ENCODE results near the gene SC5D.

Gene SC5D

DNA sequence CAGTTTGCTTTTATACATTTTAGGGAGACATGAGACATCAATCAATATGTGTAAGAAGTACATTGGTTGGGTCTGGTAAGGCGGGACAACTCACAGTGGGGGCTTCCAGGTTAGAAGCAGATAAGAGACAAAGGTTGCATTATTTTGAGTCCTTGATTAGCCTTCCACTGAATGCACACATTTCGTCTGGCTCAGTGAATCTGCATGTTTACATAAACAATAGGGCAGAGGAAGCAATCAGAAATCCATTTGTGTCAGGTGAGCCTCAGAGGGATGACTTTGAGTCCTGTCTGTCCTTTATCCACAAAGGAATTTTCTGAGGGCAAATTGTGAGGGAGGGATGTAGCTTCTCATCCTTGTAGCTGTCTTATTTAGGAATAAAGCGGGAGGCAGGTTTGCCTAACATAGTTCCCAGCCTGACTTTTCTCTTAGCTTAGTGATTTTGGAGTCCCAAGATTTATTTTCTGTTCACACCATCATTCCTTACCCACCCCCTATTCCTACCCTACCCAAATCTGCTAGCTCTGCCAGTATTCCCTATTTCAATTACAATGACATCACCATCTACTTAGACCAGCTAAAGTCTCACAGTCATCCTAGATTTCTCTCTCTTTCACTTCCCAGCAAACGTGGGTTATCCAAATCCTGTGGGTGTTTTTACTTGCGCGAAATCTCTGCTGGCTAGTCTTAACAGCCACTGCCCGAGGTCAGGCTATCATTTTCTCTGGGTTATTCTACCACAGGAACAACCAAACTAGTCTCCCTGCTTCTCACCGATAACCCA, 2.9 kb downstream of the SC5D start:
- DNase-seq = peak; percentile 51

DNA sequence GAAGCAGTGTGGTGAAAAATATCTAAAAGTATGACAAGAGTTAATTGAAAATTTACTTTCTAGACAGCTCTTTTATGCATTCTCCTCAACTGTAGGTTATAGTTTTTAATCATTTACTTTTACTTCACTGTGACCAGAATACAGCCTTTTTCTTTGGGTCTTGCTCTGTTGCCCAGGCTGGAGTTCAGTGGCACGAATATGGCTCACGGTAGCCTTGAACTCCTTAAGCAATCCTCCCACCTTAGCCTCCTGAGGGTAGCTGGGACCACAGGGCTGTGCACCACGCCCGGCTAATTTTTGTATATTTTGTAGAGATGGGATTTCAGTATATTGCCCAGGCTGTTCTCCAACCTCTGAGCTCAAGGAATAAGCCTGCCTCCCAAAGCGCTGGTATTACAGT, 5.3 kb downstream of the SC5D start:
- DNase-seq = no peak

DNA sequence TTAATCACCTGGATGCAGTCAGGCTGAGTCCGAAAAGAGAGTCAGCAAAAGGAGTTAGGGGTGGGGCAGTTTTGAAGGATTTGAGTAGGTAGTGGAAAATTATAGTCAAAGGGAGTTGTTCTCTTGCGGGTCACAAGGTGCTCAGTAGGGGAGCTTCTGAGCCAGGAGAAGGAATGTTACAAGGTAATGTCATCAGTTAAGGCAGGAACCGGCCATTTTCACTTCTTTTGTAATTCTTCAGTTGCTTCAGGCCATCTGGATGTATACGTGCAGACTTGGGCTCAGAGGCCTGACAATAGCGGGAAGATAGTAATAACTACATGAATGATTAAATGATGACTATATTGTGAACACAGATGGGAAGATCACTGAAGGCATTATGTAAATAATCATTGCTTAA, 6.2 kb downstream of the SC5D start:
- DNase-seq = no peak

DNA sequence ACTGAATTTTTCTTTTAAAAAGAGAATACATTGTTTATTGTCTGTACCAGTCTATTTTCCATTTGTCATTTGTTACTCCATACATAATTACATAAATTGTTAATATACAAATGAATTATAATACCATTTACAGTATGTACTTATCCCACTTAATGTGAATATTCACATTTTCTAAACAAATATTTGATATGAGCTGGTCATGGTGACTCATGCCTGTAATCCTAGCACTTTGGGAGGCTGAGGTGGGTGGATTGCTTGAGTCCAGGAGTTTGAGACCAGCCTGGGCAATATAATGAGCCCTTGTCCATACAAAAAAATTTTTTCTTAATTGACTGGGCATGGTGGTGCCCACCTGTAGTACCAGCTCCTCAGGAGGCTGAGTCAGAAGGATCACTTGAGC, 6.8 kb downstream of the SC5D start:
- DNase-seq = no peak

DNA sequence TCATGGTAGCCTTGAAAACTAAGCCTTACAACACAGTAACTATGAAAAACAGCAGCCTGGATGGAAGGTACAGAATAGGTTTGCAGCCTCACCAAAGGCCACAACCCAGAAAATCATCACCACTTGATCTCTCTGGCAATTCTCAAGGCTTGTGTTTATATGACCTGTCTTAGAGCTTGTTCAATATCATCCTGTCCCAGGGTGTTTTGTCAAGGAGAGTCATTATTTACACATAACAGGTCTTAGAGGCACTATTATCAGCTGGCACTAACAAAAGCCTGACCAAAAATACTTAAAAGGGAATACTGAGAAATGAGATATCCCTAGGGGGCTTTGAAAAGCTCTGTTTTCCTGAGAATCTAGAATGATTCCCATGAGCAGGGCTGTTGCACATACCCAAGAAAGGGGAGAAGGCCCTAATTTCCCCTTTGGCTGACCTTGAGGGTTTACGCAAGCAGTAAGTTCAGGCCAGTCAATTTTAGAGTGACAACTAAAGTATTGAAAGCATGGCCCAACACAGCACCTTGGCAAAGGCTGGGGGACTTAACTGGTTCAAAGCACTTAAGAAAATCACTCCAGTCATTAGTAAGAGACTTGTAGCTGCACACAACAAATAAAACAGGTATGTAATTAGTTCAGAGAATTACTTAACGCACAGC, 7.9 kb downstream of the SC5D start:
- DNase-seq = no peak

DNA sequence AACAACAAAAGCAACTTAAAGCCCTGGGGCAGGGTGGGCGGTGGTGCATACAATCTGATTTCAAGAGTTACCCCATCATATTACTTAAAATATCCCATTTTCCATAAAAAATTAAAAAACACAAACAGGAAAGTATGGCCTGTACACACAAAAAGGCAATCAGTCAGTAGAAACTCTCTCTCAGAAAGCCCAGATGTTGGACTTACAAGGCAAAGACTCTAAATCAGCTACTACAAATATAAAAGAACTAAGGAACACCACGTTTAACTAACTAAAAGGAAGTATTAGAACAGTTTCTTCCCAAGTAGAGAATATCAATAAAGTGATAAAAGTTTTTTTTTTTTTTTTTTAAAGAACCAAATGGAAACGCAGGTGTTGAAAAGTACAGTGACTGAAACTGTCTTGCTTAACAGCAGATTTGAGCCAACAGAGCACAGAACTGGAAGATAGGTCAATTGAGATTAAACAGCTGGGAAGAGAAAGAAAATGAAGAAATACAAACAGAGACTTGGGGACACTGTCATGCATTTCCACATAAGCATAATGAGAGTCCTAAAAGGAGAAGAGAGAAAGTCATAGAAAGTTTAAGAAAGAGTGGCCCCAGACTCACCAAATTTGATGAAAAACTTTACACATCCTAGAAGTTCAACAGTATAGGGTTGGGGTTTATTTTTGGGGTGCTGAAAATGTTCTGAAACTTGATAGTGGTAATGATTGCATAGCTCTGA, 8.6 kb downstream of the SC5D start:
- no peak for DNase-seq

DNA sequence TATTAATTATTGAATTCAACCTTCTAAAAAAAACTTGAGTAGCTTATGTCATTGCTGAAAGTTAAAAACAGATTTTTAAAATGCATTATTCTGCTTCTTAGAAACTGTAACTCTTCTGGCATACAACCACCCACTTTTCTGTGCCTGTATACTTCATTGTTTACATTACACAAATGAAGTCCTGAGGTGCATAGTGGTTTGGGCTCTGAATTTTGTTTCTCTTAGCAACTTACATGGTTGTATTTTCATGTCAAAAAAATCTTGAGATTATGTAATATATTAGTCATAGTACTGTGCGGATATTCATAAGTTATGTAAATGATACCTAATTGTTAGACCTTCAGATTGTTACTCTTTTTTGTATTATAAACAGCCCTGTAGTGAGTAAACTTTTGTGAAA, 12.2 kb downstream of the SC5D start:
- no peak for DNase-seq

DNA sequence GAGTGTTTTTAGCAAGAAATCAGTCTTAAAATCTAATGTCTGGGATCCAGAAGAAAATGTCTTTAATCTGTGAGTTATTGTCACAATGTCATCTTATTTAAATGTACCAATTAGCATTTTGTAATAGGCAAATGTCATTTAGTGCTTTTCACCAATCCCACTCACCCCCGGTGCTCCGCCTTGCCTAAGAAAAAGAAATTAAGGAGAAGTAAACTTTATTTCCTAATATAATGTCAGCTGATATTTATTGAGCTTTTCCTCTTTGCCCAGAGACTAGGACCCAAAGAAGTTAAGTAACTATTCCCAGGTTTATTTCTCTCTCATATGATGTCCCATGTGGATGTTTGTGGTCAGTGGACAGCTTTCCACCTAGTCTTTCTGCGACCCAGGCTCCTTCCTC, 16.2 kb downstream of the SC5D start:
- DNase-seq = no peak

DNA sequence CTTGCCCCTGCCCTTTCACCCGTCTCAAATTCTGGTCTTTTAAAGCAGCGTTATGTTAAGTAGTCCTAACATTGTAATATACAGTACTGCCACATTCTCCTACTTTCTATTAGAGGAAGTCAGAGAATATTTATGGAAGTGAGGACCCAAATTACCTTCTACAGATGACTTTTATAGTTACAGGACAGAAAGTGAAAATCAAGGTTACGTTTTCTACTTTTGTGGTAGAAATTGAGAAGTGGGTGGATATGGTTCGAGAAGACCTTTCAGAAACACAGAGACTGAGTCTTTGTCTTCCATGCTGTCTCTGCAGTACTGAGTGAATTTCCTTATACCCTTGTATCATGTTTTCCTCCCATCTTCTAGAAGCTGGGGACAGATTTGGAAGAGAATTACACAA, 17.1 kb downstream of the SC5D start:
- DNase-seq = no peak

DNA sequence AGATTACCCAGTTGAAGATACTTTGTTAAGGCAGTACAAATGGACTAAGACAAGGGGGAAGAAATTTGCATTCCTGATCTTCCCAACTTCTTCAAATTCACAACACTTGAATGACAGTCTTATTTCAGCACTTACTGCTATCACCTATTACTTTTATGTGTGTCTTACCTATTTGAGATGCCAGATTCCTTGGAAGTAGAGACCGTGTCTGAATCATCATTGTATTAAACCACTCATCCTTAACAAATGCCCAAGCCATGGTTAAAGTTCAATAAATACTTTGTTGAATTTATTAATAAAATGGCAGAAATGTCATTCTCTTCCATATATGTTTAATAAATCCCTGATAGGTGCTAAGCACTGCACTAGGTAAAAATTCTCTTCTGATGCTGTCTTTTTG, 18.3 kb downstream of the SC5D start:
- DNase-seq = no peak

DNA sequence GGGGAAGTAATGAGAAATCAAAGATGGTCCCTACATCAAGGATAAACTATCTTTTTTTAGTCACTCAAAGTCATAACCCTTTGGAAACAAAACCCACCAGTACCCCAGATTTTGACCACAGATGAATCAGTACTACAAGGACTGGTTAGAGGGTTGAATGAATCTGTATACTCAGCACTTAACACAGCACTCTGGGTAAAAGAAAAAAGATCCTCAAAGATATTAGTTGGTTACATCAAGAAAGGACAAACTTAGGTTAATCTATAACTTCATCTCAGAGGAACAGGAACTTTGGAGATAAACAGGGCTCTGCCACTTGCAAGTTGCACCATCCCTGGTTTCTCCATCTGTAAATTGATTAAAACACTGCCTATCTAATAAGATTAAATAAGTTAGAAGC, 18.8 kb downstream of the SC5D start:
- DNase-seq = no peak

DNA sequence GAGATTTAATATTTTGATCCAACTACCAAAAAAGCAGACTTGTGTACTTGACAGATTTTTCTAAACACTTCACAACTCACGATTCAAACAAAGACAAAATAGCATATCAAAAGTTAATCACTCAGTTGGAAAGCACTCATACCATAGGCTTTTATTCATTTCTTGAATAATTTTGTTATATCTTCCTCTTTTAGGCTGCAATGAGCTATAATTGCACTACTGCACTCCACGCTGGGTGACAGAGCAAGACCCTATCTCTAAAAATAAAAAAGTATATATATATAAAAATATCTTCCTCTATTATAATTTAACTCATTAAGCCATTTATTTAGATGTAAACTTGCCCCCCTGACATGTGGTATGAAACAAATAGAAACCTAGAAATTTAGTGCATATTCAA, 19.9 kb downstream of the SC5D start:
- no peak for DNase-seq

DNA sequence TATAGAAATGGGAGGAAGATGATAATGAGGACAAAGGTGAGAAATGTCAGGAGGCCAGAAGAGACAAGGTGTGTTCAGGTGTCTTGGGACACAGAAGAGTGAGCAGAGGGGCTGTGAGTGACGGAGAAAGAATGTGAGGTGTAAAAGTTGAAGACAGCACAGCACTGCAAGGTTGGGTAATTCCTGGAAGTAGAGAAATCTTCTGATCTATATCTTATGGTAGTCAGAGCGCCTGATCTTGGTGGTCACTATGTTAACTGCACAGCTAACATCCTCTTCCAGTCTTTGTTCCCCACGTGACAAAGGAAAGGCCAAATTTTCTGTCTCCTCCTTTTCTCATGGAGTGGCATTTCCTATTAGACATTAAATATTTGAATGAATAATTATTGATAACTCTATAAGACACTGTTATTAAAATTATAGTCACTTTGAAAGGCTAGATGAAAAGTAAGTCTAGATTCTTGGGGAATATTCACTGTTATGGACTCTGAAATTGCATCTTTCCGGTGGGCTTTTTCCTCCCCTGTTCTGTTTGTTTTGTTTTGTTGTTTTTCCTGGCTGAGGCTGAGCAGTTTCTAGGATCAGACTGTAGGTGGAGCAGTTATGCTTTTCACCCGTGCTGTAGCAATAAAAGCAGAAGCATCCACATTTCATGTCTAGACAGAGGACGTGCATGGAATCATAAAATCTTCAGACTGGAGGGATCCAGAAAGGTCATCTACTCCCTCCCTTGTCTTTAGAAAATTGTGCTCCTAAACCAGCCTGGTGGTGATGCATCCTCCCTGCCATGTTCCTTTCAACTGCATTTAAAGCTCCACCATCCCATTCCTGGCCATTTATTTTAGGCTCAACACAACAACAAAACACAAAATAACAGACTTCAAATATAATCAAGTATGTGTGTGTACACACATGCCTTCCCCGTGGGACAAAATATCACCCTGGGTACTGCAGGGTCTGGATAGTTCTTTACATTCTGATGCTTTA, 26.6 kb downstream of the SC5D start:
- peak; percentile 76 for DNase-seq

DNA sequence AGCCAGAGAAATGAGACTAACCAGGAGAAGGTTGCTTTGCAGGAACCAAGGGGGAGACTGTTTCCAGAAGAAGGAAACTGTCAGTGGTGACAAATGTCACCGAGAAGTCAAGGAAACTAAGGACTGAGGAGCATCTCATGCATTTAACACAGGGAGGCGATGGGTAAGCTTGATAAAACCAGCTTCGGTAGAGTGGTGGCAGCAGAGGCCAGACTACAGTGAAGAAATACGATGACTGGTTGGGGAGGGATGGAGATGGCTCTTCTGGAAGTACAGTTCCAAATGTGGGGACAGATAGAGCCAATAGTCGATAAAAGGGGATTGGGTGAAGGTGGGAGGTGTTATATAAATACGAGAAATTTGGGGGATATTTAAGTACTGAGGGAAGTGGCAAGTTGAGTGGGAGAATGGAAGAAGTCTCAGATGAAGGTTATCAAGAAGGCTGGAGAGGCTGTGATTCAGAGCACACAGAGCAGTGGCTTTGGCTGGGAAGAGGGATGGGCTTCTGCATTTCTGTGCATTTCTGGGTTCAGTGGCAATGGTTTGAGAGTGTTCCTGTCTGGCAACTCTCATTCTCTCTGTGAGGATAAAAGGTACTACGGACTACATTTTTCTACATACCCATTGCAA, 29.2 kb downstream of the SC5D start:
- peak; percentile 51 for DNase-seq

DNA sequence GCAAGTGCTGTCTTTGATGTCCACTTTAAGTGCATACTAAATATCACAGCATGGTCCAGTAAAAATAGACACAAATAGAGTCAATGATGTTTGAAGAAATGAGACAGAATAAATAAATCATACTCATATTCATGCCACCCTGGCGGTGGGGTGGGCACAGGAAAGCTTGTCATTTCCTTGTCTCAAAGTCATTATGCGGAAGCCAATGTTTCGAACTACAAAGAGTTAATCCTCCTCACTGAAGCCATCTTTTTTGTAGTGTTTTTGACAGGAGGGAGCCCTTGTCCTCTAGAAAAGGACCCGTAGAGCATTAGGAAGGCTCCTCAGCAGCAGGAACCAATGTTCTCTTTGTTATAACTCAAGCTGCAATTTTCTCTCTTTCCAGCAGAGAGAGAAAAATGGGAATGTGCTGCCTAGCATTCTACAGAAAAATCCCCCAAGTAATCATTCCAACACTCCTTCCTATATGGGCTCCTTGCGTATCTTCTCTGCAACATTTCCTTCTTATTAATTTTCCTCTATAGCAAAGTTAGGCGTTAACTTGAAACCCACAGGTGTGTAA, 30.6 kb downstream of the SC5D start:
- no peak for DNase-seq

DNA sequence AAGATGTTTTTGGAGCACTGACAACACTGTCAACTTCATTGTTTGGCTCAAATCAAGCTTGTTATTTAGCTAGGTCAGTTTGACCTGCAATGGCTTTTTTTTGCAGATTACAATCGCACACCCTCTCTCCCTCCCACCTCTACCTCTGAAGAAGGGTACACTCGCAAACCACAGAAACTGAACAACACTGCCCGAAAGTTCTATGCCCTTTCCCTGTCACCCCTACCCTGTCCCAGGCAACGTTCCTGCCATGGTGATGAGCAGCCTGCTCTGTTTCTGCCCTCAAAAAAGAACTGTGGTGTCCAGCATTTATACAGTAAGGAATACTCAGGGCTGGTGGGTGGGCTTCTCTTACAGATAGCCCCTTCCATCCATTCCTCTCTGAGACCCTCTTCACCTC, 33.7 kb downstream of the SC5D start:
- no peak for DNase-seq

DNA sequence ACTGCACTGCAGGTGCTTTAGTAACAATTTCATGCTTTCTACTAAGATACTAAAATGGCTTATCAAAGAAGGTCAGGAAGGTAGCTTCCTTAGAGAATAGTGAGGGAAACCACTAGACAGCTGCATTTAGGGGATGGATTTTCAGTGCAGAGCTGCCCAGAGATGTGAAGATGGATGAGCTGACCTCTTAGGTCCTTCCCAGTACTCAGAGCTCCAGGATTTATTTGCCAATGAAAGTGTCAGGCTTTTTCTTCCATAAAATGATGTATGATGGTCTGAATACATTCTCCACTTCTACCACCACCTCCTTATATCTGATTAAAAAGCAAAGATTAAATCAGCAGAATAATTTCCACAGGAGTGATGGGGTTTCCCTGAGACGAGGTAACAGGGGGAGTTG, 35.0 kb downstream of the SC5D start:
- DNase-seq = no peak

DNA sequence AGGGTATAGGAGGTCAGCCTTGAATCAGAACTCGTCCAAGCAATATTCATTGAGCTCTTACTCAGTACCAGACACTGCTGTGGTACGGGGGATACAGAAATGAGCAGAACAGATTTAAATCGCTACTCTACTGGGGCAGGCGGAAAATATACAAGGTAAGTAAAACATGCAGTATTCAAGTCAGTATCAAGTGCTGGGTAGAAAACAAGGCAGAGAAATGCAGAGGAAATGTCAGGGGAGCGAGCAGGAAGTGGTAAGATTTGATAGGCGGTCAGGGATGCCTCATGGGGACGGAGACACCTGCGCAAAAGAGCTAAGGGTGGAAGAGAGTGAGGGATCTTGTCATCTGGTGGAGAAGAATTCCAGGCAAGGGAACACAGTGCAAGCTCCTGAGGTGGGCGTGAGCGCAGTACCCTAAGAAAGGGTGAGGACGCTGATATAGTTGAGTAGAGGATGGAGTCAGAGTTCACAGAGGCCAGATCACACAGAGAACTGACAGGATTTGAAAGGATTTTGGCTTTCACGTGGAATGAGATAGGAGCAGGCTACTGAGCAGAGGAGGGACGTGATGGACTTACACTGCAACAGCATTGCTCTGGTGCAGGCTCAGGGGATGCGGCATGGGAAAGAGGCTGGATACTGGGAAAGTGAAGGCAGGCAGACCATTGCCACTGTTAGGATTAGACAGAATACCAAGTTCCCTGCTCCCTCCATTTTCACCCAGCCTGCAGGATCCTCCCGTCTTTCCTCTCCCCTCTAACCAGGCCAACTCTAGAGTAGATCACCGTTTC, 35.8 kb downstream of the SC5D start:
- DNase-seq = no peak

DNA sequence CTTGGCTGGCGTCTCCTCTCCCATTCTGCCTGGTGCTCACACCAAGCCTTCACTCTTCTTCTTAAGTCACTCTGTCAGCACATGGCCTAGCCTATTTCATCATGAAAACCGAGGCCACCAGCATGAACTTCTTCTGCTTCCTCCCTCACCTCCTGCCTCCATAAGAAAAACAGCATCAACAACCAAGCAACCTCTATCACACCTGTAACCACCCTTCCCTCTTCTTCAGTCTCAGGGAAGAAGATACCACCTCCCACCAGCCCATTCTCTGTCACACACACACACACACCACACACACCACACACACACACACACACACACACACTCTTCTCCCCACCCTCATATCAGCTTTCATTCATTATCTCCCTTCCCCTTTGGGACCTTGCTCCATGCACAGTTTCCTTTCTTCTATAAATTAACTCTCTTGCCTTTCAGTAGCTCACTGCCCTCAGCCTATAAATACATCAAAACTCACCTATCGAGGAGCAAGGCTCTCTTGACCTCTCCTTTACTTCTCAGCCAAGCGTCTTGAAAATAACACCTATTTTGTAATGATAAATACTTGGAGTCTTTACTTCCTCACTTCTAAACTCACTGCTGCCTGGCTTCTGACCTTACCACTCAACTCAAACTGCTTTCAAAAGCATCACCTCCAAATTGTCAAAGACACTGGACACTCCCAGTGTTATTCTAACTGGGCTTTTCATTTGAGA, 36.6 kb downstream of the SC5D start:
- DNase-seq = no peak

DNA sequence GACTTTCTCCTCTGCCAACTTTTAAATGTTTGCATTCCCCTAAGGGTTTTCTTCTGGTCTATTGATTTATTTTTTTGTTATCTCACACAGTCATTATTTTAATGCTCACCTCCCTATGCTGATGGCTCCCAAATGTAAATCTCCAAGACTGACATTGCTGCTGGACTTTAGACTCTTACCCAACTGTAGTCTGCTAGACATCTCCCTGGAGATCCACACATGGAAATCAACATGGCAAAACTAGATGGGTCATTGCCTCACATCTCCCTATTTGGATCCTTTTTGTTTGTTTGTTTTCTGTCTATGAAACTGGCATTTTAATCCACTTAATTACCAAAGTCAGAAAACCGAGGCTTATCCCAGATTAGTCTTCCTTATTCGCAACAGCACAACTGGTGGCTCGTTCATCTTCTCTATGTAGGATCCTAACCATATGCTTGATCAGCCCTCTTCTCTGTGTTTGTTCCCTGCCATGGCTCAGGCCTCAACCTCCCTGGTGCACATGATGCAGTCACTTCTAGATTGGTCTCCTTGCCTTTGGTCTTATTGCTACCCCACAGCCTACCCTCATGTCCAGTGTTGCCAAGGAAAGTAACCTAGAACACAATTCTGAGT, 37.3 kb downstream of the SC5D start:
- no peak for DNase-seq
